Ovary (tissue), 9 donors: ENCODE data around the gene TPM1. TPM values are rescaled to one million over a fixed set of nuclear protein-coding genes. Genes with fewer than 3 reads are reported as not detected.
"Not testable (repeated sequence)": the region's sequence is repeated elsewhere in the genome, so short reads cannot be mapped to it uniquely, and the experiment has no call there.

Experiments used
- DNase-seq, 5 donors: peaks; one replicate each; pipeline ENCODE4 v3.0.0-alpha.2; 2019 to 2020
- H3K27ac ChIP-seq, 2 donors: fragments of 200-600 bp; one replicate each; pipeline versions ENCODE4 v1.5.1 to v1.8.0; 2019 to 2022
- H3K27me3 ChIP-seq: fragments of 200-600 bp; one replicate; pipeline ENCODE4 v1.8.0; 2022
- H3K36me3 ChIP-seq: fragments of 200-600 bp; sonication (generic); one replicate; pipeline ENCODE4 v1.5.1; 2019
- H3K4me1 ChIP-seq: one replicate; pipeline ENCODE4 v1.8.1; 2013; ENCODE audit warnings: mild to moderate bottlenecking, moderate library complexity; ENCODE audit not compliant: insufficient read depth
- H3K4me3 ChIP-seq: fragments of 200-600 bp; sonication (generic); one replicate; pipeline ENCODE4 v1.5.1; 2017
- H3K9me3 ChIP-seq, 2 donors: fragments of 200-600 bp in 1 of 2; sonication (generic) in 1 of 2; one replicate each; pipeline versions ENCODE4 v1.5.1 to v1.8.1; 2013 to 2019; ENCODE audit warnings: mild to moderate bottlenecking in 1 of 2, moderate library complexity in 1 of 2
- EP300 ChIP-seq: sonication (generic); formaldehyde crosslinking; IDR thresholded peaks from one replicate; pipeline ENCODE4 v1.6.1; 2017; ENCODE audit warnings: antibody characterized with exemption
- POLR2A ChIP-seq: fragments of 450-650 bp; IDR thresholded peaks from one replicate; pipeline ENCODE4 v1.6.1; 2017; ENCODE audit warnings: antibody characterized with exemption, mild to moderate bottlenecking, moderate library complexity
- WGBS, 3 donors: extraction: QIAGEN DNeasy Blood & Tissue Kit in 1 of 3; methylation state at CpG; one replicate each; pipeline versions ENCODE4 v1.1.5 to v1.1.7; 2013 to 2017; 5-methylcytosine and 5-hydroxymethylcytosine counted together
- intact Hi-C, 4 donors: fragments of 100-400 bp; cut with DNase I; formaldehyde crosslinking; loops; one replicate each; pipeline versions ENCODE4 v1.11.0 to v1.15.1; 2022 to 2023
- polyA plus RNA-seq, 2 donors: library from polyadenylated mRNA; stranded (reverse); fragments of 200-250 nt in 1 of 2; fragments of 350-450 nt in 1 of 2; fragmentation: Illumina TruSeq in 1 of 2; extraction: RNeasy Lipid Tissue Mini Kit (QIAGEN cat#74804) in 1 of 2; gene quantifications; one replicate each; pipeline ENCODE4 v1.2.3, GENCODE V29; 2013 to 2014
- total RNA-seq, 7 donors: library from RNA; depleted of rRNA in 2 of 7; stranded (reverse); fragments of >200 nt in 2 of 7; fragmentation: NEBNext Ultra II Directional in 3 of 7; extraction: Animal tissue kit (Norgen Biotek cat#: 25700) in 3 of 7; gene quantifications; one replicate each; pipeline versions ENCODE4 v1.1.0 to v1.2.4, GENCODE V29; 2016 to 2023
- TF ChIP-seq, protein P1 (sequence below), 3 donors: fragments of 450-650 bp in 2 of 3; fragments of 200-600 bp in 1 of 3; IDR thresholded peaks; one replicate each; pipeline versions ENCODE4 v1.5.1 to v1.8.0; 2016 to 2022; ENCODE audit warnings: antibody characterized with exemption in 3 of 3, mild to moderate bottlenecking in 1 of 3
- donor health status: DM: no; HTN: no; CAD: no; lungs with moderate emphysema.
- donor health status: DM: no; HTN: no; CAD: no.
- donor health status: Bipolar disorder and iron deficiency.
- donor health status: DM: yes; HTN: yes; CAD: no.
- donor health status: DM: no; HTN: no; CAD: no.
- donor health status: DM: yes; HTN: yes; CAD: no.

TPM1 gene
- total and polyA plus RNA-seq, 9 donors, result 204 to 695 (median 332) TPM

DNA sequence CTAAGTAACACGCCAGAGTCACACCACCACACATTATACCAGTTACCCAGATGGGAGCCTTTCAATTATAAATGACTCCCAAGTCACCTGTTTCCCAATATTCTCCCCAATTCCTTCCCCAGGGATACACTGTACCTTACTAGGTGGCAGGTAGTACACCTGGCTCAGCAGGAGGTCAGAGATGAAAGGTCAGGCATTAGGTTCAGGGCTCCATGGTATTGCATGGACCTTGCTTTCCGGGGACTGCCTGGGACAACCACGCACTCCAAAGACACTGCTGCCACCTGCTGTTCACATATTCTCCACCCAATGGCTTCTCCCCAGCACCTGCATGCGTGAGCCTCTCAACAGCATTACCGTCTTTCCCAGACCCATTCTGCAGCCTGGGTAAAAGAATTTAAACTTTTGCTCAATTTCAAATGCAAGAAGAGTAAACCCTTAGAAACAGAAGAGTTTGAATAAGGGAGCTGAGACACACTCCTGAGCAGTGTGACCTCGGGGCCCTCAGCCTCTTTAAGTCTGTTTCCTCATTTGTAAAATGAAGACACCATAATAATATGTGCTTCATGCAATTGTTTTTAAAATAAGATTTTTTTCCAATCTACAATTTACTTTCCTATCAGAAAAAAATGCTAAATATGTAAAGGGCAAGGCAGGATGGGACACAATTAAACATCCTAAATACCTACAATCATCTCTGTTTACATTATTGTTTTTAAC, 51.1 kb downstream of the TPM1 start:
- H3K9me3 ChIP-seq, result no peaks in the 10 kb centered on the region
- no peaks in the 10 kb centered on the region for H3K36me3 ChIP-seq
- no peak overlapping the region for H3K27ac ChIP-seq
- H3K27me3 ChIP-seq, result no peaks in the 10 kb centered on the region
- no peaks in the 10 kb centered on the region for H3K4me1 ChIP-seq
- 20 to 25% (median 25%) methylated on average over 6 of the region's 6 CpGs for WGBS, 3 donors
- H3K4me3 ChIP-seq, result no peak overlapping the region
- DNase-seq, result peak; percentile 82 to 87 (median 86)
- TF ChIP-seq EP300 (no peak), POLR2A (no peak)
- TF ChIP-seq, protein P1, sequence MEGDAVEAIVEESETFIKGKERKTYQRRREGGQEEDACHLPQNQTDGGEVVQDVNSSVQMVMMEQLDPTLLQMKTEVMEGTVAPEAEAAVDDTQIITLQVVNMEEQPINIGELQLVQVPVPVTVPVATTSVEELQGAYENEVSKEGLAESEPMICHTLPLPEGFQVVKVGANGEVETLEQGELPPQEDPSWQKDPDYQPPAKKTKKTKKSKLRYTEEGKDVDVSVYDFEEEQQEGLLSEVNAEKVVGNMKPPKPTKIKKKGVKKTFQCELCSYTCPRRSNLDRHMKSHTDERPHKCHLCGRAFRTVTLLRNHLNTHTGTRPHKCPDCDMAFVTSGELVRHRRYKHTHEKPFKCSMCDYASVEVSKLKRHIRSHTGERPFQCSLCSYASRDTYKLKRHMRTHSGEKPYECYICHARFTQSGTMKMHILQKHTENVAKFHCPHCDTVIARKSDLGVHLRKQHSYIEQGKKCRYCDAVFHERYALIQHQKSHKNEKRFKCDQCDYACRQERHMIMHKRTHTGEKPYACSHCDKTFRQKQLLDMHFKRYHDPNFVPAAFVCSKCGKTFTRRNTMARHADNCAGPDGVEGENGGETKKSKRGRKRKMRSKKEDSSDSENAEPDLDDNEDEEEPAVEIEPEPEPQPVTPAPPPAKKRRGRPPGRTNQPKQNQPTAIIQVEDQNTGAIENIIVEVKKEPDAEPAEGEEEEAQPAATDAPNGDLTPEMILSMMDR (IDR thresholded peaks at IDR 0.05), result peak; percentile 71 to 91 (median 86)
- intact Hi-C loops, result loop anchor here (1.0 to 10.0 kb wide), 6 partner anchors 46 to 311 kb away; no protein-coding TSS in a partner anchor

DNA sequence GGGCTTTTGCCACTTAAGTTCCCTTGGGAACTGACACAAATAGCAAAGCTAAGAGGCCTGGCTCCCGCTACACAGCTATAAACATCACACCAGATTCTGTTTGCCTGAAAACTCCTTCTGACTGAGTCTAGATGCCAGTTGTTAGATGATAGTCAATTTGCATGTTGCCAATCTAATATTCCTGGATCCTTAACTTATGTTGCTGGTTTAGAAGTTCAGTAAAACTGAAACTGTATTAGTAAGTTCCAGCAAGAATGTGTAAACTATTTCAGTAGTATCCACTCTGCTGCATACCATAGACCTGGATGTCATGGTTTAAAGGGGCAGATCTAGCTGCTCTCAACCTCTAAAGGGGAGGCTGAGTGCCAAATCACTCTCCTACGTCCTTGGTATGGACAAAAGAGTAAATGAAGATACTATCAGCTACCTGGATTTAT, 52.0 kb downstream of the TPM1 start:
- 32 to 57% (median 44%) methylated on average over 2 of the region's 2 CpGs for WGBS, 3 donors
- Histone ChIP-seq H3K27me3 (no peaks in the 10 kb centered on the region), H3K36me3 (no peaks in the 10 kb centered on the region), H3K9me3 (no peaks in the 10 kb centered on the region), H3K4me3 (no peak overlapping the region), H3K4me1 (no peaks in the 10 kb centered on the region), H3K27ac (no peak overlapping the region)
- intact Hi-C loops, result loop anchor here (5.0 to 10.0 kb wide), 5 partner anchors 47 to 312 kb away; no protein-coding TSS in a partner anchor
- DNase-seq, result no peak
- TF ChIP-seq EP300 (no peak), POLR2A (no peak)
- TF ChIP-seq, protein P1 (IDR thresholded peaks at IDR 0.05), result no peak

DNA sequence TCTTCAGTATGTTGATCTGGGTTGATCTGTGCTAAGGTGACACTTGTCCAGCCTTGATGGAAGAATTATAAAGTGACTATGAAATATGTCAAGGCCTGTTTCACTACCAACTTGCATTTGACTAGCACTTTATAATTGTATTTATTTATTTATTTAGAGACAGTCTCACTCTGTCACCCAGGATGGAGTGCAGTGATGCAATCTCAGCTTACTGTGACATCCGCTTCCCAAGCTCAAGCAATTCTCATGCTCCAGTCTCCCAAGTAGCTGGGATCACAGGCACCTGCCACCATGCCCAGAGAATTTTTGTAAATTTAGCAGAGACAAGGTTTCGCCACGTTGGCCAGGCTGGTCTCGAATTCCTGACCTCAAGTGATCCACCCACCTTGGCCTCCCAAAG, 53.6 kb downstream of the TPM1 start:
- Histone ChIP-seq H3K4me1 (no peaks in the 10 kb centered on the region), H3K36me3 (no peaks in the 10 kb centered on the region), H3K4me3 (no peak overlapping the region), H3K27ac (no peak overlapping the region), H3K27me3 (no peaks in the 10 kb centered on the region), H3K9me3 (no peaks in the 10 kb centered on the region)
- TF ChIP-seq POLR2A, result no peak
- TF ChIP-seq EP300, result no peak
- TF ChIP-seq, protein P1 (IDR thresholded peaks at IDR 0.05), result no peak
- intact Hi-C loops, result loop anchor here in 2 of 4 donors (10.0 kb wide), 2 partner anchors 251 to 311 kb away; no protein-coding TSS in a partner anchor
- DNase-seq, result no peak
- WGBS, 3 donors, result 94 to 98% (median 95%) methylated on average over 4 of the region's 4 CpGs

DNA sequence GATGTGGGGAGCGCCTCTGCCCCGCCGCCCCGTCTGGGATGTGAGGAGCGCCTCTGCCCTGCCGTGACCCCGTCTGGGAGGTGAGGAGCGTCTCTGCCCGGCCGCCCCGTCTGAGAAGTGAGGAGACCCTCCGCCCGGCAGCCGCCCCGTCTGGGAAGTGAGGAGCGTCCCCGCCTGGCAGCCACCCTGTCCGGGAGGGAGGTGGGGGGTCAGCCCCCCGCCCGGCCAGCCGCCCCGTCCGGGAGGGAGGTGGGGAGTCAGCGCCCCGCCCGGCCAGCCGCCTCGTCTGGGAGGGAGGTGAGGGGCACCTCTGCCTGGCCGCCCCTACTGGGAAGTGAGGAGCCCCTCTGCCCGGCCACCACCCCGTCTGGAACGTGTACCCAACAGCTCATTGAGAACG, 56.4 kb downstream of the TPM1 start:
- H3K9me3 ChIP-seq, H3K27ac ChIP-seq, H3K4me1 ChIP-seq, H3K27me3 ChIP-seq, H3K4me3 ChIP-seq, H3K36me3 ChIP-seq, DNase-seq: not testable (repeated sequence)
- intact Hi-C loops, result loop anchor here in 2 of 4 donors (10.0 kb wide), 2 partner anchors 254 to 314 kb away; no protein-coding TSS in a partner anchor
- WGBS, 3 donors, result 88 to 98% (median 93%) methylated on average over 18 to 33 of the region's 33 CpGs

DNA sequence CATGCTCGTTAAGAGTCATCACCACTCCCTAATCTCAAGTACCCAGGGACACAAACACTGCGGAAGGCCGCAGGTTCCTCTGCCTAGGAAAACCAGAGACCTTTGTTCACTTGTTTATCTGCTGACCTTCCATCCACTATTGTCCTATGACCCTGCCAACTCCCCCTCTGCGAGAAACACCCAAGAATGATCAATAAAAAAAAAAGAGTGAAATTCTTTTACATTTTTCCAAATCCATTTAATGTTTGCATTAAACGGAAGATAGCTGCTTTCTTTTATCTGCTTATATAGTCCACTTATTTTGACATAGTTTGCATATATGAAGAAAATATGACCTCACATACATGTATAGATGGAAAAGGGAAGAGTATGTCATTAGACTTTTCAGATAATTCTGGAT, 57.0 kb downstream of the TPM1 start:
- H3K36me3 ChIP-seq, H3K4me1 ChIP-seq, H3K9me3 ChIP-seq, H3K27me3 ChIP-seq, H3K27ac ChIP-seq, H3K4me3 ChIP-seq, DNase-seq: not testable (repeated sequence)
- intact Hi-C loops, result loop anchor here in 2 of 4 donors (10.0 kb wide), 2 partner anchors 255 to 315 kb away; no protein-coding TSS in a partner anchor
- WGBS, 3 donors, result 79 to 81% (median 80%) methylated on average over 5 of the region's 5 CpGs
